Fibroblast of peridontal ligament (primary cell): ENCODE data around the gene REEP6.
"Not testable (repeated sequence)": the region's sequence is repeated elsewhere in the genome, so short reads cannot be mapped to it uniquely, and the experiment has no call there.

Source experiments
- DNase-seq: peaks from one replicate; pipeline ENCODE4 v3.0.0-alpha.2; 2010; ENCODE audit errors: extremely low read depth

REEP6 gene

DNA sequence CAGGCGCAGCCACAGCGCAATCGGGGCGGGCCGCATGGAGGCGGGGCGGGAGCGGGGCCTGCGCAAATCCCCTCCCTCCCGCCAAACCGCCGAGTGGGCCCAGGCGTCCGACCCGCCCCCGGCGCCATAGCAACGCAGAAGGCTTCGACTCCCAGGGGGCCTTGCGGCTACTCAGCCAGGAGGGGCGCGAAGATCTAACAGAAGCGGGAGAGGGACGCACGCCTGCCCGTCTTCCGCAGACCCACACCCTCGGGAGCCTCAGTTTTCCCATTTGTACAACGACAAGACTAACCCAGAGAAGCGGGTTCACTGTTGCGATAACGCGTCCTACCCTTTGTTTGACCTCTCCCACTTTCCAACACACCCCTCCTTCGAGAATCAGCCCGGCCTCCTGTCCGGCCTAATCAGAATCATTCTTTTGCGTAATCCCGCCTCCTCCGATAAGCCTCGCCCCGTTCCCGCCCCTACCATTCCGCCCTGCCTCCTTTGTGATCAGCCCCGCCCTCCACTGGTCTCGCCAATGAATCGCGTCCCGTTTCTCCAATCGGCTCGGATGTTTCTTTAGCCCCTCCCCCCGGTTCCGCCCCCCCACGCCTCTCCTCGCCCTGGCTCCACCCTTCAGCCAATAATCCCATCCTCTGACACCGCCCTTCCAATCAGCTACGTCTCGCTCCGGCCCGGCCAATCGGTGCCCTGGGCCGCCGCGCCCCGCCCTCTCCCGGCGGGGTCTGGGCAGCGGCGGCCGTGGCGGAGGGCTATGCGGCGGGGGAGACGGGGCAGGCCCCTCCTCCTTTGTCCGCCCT lies 469 bp upstream of the REEP6 start, which contains the start of gene PCSK4:
Gene PCSK4, minus strand, starts transcription at position 40 of the 803 bp plus-strand sequence. Its CDS starts 4 bp downstream, at position 36.
- peak; percentile 99 for DNase-seq

DNA sequence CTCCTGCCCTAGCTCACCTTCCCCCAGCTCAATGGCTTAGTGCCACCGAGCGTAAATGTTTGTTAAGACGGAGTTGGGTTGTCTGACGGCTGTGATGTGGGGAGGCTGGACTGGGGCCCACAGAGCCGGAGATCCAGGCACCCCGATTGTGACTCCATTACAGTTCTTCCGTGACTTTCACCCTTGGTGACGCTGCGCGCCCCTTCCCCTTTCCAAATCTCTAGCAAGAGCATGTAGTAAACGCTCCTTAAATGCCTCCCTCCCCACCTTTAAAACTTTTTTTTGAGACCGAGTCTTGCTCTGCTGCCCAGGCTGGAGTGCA lies 829 bp downstream of the REEP6 start:
- DNase-seq = no peak

DNA sequence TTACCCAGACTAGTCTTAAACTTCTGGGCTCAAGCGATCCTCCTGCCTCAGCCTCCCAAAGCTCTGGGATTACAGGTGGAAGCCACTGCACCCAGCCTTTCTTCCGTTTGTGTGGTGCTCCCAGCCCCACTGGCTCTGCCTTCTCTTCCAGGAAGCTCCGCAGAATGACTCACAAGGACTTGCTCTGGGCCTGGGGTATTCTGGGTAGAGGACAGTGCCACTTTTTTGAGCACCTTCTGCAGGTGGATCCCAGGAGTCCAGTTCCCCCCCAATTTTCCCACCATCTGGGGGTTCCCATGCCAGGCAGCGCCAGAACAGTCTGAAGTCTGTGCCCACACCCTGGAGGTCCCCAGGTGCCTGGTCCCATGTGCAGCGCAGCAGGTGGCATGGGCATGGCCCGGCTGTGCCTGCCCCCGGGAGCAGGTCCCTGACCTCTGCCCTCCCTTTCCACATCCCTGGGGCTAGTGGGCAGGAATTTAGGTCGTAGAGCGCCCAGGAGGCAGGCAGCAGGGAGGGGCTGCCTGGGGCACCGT lies 1.6 kb downstream of the REEP6 start:
- DNase-seq = no peak

DNA sequence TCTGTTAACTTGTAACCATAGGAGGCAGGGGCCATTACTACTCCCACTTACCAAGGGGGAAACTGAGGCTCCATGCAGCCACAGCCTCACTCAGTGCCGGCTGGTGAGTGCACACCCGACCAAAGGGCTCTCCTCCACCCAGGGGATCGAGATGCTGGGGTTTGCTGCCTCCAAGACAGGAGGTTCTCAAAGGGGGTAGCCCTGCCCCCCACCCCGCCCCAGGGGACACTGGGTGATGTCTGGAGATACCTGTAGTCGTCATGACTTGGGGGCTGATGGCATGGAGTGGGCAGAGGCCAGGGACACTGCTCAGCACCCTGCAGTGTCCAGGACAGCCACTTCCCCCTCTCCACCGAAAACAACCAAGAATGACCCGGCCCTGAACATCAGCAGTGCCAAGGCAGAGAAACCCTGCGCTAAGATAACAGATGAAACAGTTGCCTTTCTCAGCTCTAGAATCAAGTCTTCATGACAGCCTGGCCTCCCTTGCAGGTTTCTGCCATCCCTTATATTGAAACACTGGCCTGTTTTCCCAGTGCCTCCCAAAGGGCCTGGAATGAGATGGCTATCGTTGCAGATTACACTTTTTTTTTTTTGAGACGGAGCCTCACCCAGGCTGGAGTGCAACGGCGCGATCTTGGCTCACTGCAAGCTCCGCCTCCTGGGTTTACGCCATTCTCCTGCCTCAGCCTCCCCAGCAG lies 3.3 kb downstream of the REEP6 start:
- DNase-seq = no peak

DNA sequence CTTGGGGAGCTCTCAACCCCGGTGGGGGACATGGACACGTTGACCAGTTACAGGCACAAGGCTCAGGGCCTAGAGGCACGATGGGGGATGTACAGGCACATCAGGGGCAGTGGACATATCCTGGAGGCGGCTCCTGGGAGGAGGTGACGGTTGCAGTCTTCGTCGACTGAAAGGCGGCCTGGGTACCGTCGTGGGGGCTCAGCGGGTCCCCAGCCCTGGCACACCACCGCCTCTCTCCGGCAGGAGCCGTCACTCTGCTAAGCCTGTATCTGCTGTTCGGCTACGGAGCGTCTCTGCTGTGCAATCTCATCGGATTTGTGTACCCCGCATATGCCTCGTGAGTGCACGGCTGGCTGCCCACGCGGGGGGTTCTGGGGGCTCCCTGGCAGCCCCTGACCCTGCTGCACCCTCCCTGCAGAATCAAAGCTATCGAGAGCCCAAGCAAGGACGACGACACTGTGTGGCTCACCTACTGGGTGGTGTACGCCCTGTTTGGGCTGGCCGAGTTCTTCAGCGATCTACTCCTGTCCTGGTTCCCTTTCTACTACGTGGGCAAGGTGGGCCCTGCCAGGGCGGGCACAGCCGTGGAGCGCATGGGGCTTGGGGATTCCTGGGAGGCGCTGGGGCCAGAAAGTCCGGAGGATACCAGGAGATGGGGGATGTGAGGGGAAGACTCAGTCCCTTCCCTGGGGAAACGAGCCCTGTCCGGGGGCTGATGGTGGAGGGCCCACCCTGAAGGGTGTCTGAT lies 4.2 kb downstream of the REEP6 start:
- no peak for DNase-seq

DNA sequence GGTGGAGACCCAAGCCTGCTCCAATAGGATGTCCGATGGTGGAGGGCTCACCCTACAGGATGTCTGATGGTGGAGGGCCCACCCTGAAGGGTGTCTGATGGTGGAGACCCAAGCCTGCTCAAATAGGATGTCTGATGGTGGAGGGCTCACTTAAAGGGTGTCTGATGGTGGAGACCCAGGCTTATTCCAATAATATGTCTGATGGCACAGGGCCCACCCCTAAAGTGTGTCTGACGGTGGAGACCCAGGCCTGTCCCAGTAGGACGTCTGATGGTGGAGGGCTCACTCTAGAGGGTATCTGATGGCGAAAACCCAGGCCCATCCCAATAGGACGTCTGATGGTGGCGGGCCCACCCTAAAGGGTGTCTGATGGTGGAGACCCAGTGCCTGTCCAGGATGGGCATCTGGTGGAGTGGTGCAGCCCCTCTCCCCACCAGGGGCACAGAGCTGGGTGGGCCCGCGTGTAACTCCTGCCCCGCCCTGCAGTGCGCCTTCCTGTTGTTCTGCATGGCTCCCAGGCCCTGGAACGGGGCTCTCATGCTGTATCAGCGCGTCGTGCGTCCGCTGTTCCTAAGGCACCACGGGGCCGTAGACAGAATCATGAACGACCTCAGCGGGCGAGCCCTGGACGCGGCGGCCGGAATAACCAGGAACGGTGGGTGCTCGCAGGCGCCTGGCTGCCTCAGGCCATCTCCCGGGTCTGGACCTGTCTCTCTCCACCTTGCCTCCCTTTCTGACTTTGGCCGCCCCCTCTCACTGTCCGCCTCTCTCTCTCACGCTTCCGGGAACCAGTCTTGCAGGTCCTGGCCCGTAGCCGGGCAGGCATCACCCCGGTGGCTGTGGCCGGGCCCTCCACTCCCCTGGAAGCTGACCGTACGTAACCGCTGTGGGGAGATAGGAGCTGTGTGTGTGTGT lies 5.1 kb downstream of the REEP6 start:
- no peak for DNase-seq

DNA sequence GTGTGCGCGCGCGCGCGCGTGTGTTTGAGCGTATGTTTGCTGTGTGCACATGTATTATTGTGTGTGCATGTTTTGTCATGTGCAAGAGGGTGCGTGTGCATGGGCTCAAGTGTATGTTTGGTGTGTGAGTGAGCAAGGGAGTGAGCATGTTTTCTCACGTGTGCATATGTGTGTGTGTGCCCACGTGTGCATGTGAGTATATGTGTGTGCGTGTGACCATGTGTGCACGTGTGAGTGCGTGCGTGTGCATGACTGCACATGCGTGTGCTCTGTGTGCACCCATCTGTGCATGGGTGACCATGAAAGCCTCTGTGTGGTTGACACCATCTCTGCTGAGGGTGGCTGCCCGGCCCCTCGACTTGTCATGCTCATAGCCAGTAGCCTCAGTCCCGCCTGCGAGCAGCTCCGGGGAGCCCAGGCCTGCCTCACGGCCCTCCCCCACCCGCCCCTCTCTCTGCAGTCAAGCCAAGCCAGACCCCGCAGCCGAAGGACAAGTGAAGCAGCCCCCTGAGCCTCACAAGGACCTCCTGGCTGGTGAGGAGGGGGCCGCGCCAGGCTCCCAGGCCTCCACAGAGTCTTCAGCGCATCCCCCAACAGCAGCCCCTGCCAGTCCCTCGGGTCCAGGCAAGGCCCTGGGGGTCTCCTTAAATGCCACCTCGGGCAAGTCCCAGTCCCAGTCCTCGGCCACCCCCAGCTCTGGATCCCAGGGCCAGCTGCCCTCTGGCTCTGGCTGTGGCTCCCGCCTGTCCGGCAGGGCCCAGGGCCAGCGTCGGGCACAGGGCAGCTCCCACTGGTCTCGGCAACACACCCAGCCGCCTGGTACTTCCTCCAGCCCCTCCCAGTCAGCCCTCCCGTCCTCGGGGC lies 6.0 kb downstream of the REEP6 start:
- no peak for DNase-seq

DNA sequence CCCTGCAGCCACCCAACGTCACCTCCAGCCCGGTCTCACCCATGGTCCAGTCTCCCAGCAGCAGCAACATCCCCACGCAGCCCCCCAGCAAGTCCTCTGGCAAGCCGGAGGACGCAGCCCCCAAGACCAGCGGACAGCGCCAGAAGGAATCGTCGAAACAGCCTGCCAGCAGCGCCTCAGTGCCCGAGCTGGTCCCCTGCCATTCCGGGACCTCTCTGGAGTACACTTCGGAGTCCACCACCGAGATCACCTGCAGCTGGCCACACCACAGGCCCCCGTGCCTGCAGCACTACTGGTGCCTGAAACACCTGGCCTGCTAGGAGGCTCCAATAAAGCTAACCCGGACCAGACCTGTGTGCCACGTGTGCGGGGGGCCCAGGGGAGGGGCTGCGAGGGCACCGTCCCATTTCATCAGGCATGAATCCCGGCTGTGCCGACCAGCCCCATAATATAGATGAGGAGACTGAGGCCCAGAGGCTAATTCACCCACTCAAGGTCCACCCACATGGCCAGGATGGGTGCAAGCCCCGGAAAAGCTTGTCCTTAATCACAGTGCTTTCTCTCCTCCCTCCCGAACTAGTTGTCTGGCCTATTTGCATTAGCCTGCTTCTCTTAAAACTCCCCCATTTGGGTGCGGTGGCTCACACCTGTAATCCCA lies 6.7 kb downstream of the REEP6 start:
- DNase-seq = no peak

DNA sequence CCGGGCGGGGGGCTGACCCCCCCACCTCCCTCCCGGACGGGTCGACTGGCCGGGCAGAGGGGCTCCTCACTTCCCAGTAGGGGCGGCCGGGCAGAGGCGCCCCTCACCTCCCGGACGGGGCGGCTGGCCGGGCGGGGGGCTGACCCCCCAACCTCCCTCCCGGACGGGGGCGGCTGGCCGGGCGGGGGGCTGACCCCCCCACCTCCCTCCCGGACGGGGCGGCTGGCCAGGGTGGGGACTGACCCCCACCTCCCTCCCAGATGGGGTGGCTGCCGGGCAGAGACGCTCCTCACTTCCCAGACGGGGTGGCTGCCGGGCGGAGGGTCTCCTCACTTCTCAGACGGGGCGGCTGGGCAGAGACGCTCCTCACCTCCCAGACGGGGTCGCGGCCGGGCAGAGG lies 8.2 kb downstream of the REEP6 start:
- DNase-seq = not testable (repeated sequence)

DNA sequence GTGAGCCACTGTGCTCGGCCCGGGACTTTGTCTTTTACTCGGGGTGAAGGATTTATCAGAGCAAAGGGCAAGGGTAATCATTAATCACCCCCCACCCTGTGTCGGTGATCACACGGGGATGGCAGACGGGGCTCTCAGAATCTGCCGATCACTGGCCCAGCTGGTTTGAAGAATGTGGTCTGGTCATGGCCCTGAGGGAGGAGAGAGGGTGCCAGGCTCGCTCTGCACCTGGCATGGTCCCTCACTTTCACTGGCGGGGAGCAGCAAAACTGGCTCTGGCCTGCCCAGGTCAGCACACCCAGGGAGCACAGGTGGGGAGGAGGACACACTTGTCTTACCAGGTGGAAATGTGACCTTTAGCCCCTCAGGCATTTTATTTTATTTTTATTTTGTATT lies 10.2 kb downstream of the REEP6 start:
- DNase-seq = no peak

DNA sequence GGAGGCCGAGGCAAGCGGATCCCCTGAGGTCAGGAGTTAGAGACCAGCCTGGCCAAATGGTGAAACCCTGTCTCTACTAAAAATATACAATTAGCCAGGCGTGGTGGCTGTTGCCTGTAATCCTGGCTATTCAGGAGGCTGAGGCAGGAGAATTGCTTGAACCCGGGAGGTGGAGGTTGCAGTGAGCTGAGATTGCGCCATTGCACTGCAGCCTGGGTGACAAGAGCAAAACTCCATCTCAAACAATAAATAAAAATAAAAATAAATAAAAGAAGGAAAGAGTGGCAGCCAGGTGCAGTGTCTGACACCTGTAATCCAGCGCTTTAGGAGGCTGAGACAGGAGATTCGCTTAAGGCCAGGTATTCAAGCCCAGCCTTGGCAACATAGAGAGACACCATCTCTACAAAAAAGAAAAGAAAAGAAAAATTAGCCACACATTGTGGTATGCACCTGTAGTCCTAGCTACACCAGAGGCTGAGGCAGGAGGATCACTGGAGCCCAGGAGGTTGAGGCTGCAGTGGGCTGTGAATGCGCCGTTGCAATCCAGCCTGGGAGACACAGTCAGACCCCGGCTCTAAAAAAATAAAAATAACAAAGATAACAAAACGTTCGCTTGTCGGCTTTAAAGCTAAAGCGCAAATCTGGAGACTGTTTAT lies 11.6 kb downstream of the REEP6 start:
- no peak for DNase-seq

DNA sequence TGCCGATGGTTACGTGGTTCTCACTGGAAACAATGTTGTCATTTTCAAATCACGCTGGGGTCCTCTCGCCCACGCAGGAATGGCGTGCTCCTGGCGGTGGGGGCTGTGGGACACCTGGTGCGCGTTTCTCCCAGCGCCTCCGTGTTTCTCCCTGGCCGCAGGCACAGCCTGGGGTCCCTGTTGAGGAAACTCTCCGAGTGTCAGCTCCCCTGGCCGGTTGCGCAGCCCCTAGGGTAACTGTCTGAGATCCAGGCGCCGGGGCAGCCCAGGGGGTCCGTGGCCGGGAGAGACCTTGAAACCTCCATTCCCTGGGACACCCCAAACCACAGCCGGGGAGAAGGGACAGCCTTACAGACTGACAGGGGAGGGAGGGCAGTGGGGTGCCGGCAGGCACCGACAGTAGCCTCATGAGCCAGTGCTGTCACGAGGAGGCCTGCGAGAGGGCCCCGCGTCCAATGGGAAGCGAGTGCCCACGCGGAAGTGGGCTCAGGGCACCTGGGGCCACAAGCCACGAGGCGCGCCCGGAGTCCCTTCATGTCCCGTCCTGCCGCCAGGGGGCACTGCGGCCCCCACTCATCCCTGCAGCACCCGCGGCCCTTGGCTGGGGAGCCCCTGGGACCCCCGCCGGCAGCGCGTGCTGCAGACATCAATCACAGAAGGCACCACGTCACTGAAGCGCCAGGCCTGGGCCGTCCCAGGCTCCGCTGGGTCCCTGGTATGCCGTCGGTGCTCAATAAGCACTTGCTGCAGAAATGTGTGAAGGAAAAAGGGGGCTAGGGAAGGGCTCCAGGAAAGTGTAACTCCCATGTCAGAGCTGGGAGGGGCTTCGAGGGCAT lies 12.3 kb downstream of the REEP6 start:
- DNase-seq = no peak

DNA sequence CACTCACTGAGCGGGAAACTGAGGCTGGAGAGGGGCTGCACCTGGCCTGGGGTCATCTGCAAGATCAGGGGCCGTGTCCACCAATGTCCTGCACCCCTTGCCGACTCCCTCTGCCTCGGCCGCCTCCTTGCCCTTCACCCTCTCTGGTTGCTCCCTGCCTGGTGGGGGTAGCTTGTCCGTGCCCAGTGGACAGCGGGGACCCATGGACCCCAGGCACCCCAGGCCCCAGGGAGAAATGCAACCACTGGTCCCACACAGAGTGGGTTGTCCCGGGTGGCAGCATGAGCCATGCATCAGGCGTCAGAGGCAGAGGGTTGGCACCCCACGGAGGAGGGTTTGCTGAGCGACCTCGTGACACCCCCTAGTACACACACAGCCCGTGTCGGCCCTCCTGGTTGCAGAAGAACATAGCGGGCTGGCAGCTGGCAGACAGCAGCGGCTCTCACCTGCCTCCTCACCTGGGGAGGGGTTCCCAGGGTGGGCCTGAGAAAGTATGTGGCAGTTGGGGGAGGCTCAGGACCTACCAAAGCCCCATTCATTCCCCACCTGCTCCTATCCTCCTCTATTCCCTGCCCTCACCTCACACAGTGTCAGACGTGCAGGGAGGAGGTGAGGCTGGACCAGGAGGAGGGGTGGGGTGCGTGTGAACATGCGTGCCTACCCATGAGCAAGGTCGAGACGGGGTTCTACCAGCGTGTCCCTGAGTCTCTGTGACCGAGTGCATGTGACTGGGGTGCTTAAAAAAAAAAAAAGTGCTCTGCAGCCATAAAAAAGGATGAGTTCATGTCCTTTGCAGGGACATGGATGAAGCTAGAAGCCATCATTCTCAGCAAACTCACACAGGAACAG lies 13.2 kb downstream of the REEP6 start:
- no peak for DNase-seq

DNA sequence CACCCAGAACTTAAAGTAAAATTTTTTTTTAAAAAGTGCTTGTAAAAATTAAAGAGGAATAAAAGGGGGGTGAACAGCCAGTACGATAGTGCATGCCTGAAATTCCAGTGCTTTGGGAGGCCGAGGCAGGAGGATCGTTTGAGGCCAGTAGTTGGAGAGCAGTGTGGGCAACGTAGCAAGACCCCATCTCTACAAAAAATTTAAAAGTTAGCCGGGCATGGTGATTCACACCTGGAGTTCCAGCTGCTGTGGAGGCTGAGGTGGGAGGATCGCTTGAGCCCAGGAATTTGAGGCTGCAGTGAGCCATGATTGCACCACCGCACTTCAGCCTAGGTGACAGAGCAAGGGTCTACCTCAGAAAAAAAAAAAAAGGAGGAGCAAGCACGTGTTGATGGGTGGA lies 14.0 kb downstream of the REEP6 start:
- DNase-seq = no peak

DNA sequence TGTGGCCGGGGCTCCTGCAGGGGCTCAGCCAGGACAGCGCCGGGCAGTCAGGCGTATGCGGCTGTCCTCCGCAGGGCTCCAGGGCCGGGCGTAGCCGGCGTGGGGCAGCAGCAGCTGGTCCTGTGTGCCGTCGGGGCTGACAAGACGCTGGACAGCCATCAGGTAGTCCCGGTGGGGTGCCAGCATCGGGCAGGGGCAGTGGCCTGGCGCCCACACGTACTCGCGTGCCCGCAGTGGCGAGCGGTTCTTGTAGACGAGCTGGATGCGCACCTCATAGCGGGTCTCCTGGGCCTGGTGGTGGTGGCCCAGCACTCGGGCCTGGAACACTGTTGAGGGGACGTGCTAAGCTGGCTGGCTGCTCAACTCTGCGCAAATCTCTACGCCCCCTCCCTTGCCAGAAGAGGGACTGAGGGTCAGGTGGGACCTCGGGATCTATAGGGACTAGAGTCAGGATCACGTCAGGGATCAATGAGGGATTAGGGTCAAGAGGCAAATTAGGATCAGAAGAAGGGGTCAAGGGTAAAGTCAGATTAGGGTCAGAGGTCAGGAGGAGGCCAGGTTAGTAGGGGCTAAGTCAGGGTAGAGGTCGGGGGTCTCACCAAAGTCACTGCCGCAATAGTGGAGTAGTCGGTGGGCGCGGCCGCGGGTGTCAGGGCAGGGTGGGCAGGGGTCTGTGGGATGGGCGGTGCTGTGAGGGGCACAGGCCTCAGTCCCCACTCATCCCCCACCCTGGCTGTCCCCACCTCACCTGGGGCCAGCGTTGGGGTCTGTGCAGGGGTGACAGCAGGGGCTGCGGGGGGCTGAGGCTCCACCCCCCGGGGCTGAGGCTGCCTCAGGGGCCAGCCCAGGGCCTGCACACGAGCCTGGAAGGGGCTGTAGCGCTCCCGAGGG lies 15.3 kb downstream of the REEP6 start:
- DNase-seq = no peak

DNA sequence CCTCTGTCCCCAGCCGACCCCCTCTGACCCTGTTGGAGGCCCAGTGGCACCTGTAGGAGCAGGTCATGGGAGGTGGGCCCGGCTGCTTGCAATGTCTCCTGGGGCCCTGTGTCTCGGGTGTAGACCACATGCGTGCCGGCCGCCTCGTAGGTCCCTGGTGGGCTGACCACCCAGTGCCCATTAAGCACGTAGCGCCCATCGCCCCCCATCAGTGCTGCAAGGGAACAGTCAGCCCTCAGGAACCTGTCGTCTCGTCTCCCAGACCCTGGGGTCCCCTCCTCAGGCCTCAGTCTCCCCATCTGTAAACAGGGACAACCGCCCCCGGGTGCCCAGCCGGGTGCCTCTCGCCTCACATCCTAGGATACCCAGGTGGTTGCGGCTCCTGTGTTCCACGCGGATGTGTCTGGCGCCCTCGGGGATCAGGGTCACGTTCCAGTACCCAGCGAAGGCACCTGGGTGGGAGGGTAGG lies 16.2 kb downstream of the REEP6 start:
- DNase-seq = no peak
